ENCODE results near the gene EEF1AKMT4.
A peak's percentile ranks its signal among the peaks of the same experiment; 100 is the strongest.

- TF ChIP-seq CTCF (IDR thresholded peaks at IDR 0.05; ENCODE audit: low read depth, low read length, missing input control) (no peak), GABPA (IDR thresholded peaks at IDR 0.05 in 1 of 2, conservative IDR thresholded peaks at IDR 0.05 in 1 of 2) (no peak), SP1 (IDR thresholded peaks at IDR 0.05) (peak; percentile 16), FOXA1 (IDR thresholded peaks at IDR 0.05) (no peak)
Measured at GRCh38 chr3:184261854-184262763, 12.6 kb downstream of the EEF1AKMT4 start.
